Stomach (tissue), 19 donors: Measurements from ENCODE around the gene CACNG6. TPM values are rescaled to one million over a fixed set of nuclear protein-coding genes. Genes with fewer than 3 reads are reported as not detected.
A peak's percentile ranks its signal among the peaks of the same experiment; 100 is the strongest.

Source experiments
- DNase-seq, 2 donors: peaks; one replicate each; pipeline versions ENCODE4 v3.0.0 to v3.0.0-alpha.2; 2013 to 2019
- H3K27ac ChIP-seq, 5 donors: fragments of 200-600 bp in 4 of 5; sonication (generic) in 4 of 5; one replicate each; pipeline ENCODE4 v1.5.1; 2013 to 2019; ENCODE audit warnings: mild to moderate bottlenecking in 1 of 5, moderate library complexity in 1 of 5
- H3K27me3 ChIP-seq, 3 donors: fragments of 200-600 bp; sonication (generic); one replicate each; pipeline ENCODE4 v1.5.1; 2017 to 2019; ENCODE audit warnings: mixed run types in 1 of 3
- H3K36me3 ChIP-seq, 4 donors: fragments of 200-600 bp; sonication (generic); 1 replicate in 3 of 4; 2 replicates in 1 of 4; pipeline ENCODE4 v1.5.1; 2016 to 2019
- H3K4me1 ChIP-seq, 4 donors: fragments of 200-600 bp; sonication (generic); one replicate each; pipeline ENCODE4 v1.5.1; 2016 to 2019
- H3K4me3 ChIP-seq, 4 donors: fragments of 200-600 bp; sonication (generic) in 3 of 4; one replicate each; pipeline ENCODE4 v1.5.1; 2016 to 2019; ENCODE audit warnings: mild to moderate bottlenecking in 1 of 4
- H3K9me3 ChIP-seq, 4 donors: fragments of 200-600 bp; sonication (generic); one replicate each; pipeline ENCODE4 v1.5.1; 2016 to 2019
- CTCF ChIP-seq, 7 experiments: fragments of 450-650 bp in 4 of 7; fragments of 200-600 bp in 3 of 7; sonication (generic) in 3 of 7; IDR thresholded peaks; one replicate each; pipeline ENCODE4 v1.5.1; 2016 to 2019; ENCODE audit warnings: antibody characterized with exemption in 7 of 7, control low read depth in 2 of 7, mild to moderate bottlenecking in 1 of 7
- EP300 ChIP-seq: sonication (generic); formaldehyde crosslinking; IDR thresholded peaks from one replicate; pipeline ENCODE4 v1.6.1; 2017; ENCODE audit warnings: antibody characterized with exemption
- POLR2A ChIP-seq, 4 donors: fragments of 450-650 bp; IDR thresholded peaks; one replicate each; pipeline ENCODE4 v1.6.1; 2016; ENCODE audit warnings: antibody characterized with exemption in 4 of 4, control low read depth in 2 of 4, mild to moderate bottlenecking in 1 of 4, moderate library complexity in 1 of 4
- POLR2AphosphoS5 ChIP-seq, 3 donors: sonication (generic); formaldehyde crosslinking; IDR thresholded peaks; one replicate each; pipeline ENCODE4 v1.6.1; 2016; ENCODE audit warnings: antibody characterized with exemption in 3 of 3
- WGBS, 5 donors: extraction: QIAGEN DNeasy Blood & Tissue Kit in 3 of 5; methylation state at CpG; one replicate each; pipeline versions ENCODE4 v1.1.5 to v1.1.7; 2013 to 2018; 5-methylcytosine and 5-hydroxymethylcytosine counted together
- intact Hi-C: fragments of 100-400 bp; cut with DNase I; formaldehyde crosslinking; loops from one replicate; pipeline ENCODE4 v1.15.1; 2023; ENCODE audit warnings: low total_unique reads
- long read RNA-seq, 10 donors: transcript quantifications; one replicate each; lab custom pipeline, GENCODE V29; 2026
- polyA plus RNA-seq, 3 donors: library from polyadenylated mRNA; stranded (reverse); fragments of 200-250 nt; gene quantifications; one replicate each; pipeline ENCODE4 v1.2.3, GENCODE V29; 2013
- total RNA-seq, 5 donors: library from RNA; depleted of rRNA; stranded (reverse); fragments of >200 nt; gene quantifications; one replicate each; pipeline versions ENCODE4 v1.1.0 to v1.2.3, GENCODE V29; 2014 to 2016
- donor health status: healthy with polysubstance abuse.
- donor health status: Bipolar disorder and iron deficiency.
- donor health status: healthy.

CACNG6 gene
- total RNA-seq (under 1 TPM in 1 of 5 donors, not detected in 4; 0.58 TPM), polyA plus RNA-seq (under 1 TPM in 2 of 3 donors, not detected in 1; 0.13 to 0.46 TPM)
- long read RNA-seq, donor 1, result 0 reads
- long read RNA-seq, donor 2, result 0 reads
- long read RNA-seq, donor 3, result 0 reads
- long read RNA-seq, donor 4, result 0 reads
- long read RNA-seq, donor 5, partial matches to known transcripts, result 10 of 21 reads
- long read RNA-seq, donor 5, other reads (novel, unspliced or antisense), result 11 of 21 reads
- long read RNA-seq, donor 6, result 0 reads
- long read RNA-seq, donor 7, result 0 reads
- long read RNA-seq, donor 8, partial matches to known transcripts, result 6 of 18 reads
- long read RNA-seq, donor 8, other reads (novel, unspliced or antisense), result 12 of 18 reads
- long read RNA-seq, donor 9, result 0 reads
- long read RNA-seq, donor 10, result 0 reads

- WGBS, 5 donors, result 5 to 22% (median 8%) methylated on average over 22 to 66 of the region's 66 CpGs
- peak; percentile 39 to 64 for DNase-seq
- Histone ChIP-seq H3K4me3 (peak within 1 kb of the TSS; percentile 33 to 52 (median 44)), H3K4me1 (peaks cover 5 to 20% (median 12%) of the 10 kb centered on the region in 4 donors), H3K27me3 (peaks cover 17 to 88% (median 48%) of the 10 kb centered on the region in 3 donors), H3K36me3 (no peaks in the 10 kb centered on the region), H3K9me3 (no peaks in the 10 kb centered on the region), H3K27ac (peak within 1 kb of the TSS in 1 of 5 donors; percentile 7)
- intact Hi-C loops, result no loop called here
- TF ChIP-seq EP300 (no peak), POLR2AphosphoS5 (IDR thresholded peaks at IDR 0.05) (no peak), CTCF (IDR thresholded peaks at IDR 0.05) (no peak), POLR2A (IDR thresholded peaks at IDR 0.05) (no peak)
Measured at GRCh38 chr19:53991224-53992113, at the start of gene CACNG6. CACNG6 (plus strand) TSS chr19:53991637; CDS start chr19:53992878, 1,241 bp downstream.

- intact Hi-C loops, result no loop called here
Measured at GRCh38 chr19:53942001-53942786, 49.2 kb upstream of the CACNG6 start.

DNA sequence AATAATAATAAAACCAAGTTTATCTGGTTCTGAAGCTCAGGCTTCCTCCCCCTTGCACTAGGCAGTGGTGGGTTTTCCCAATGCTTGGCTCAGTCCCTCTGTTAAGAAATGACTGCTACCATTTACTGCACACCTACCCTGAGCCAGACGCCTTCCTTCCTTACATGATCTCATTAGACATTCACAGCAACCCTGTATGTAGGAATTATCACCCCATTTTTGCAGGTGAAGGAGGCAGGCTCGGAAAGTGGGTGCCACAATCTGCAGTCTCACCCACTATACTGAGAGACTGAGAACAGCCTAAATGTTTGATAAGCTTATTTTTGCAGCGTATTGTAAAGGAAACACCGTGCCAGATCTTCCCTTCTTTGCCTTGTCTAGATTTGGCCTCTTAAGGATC is 47.0 kb upstream of the CACNG6 start:
- Histone ChIP-seq H3K27ac (no peak overlapping the region), H3K27me3 (peaks cover 18 to 89% (median 54%) of the 10 kb centered on the region in 3 donors), H3K4me3 (no peak overlapping the region), H3K36me3 (no peaks in the 10 kb centered on the region), H3K4me1 (peaks cover 0 to 8% (median 0%) of the 10 kb centered on the region in 4 donors), H3K9me3 (peaks cover 0 to 13% (median 10%) of the 10 kb centered on the region in 4 donors)
- DNase-seq, result no peak
- WGBS, 5 donors, result 70 to 87% (median 77%) methylated on average over 4 of the region's 4 CpGs
- no peak for TF ChIP-seq POLR2AphosphoS5 (IDR thresholded peaks at IDR 0.05)
- TF ChIP-seq CTCF (IDR thresholded peaks at IDR 0.05), result no peak
- no peak for TF ChIP-seq POLR2A (IDR thresholded peaks at IDR 0.05)
- TF ChIP-seq EP300, result no peak
- intact Hi-C loops, result no loop called here

More at GRCh38 chr19:53942001-53942786, 49.2 kb upstream of the CACNG6 start:
- WGBS, 5 donors, result 6 to 10% (median 8%) methylated on average over 34 to 55 of the region's 55 CpGs
- Histone ChIP-seq H3K27me3 (peaks cover 18 to 88% (median 51%) of the 10 kb centered on the region in 3 donors), H3K4me1 (peaks cover 0 to 8% (median 0%) of the 10 kb centered on the region in 4 donors), H3K9me3 (peaks cover 0 to 14% (median 11%) of the 10 kb centered on the region in 4 donors), H3K4me3 (no peak overlapping the region), H3K27ac (no peak overlapping the region), H3K36me3 (no peaks in the 10 kb centered on the region)
- TF ChIP-seq EP300 (no peak), POLR2A (IDR thresholded peaks at IDR 0.05) (no peak), POLR2AphosphoS5 (IDR thresholded peaks at IDR 0.05) (no peak), CTCF (IDR thresholded peaks at IDR 0.05) (no peak)
- DNase-seq, result no peak
